K562 (cell line): ENCODE measurements around the gene LTB4R2. TPM values are rescaled to one million over a fixed set of nuclear protein-coding genes. Genes with fewer than 3 reads are reported as not detected.

Experiments used
- ATF1 ChIP-seq, 2 experiments: fragments of 450-650 bp in 1 of 2; IDR thresholded peaks; 2 replicates each; pipeline ENCODE4 v1.6.1; 2016; ENCODE audit warnings: missing compliant biosample characterization in 1 of 2, missing genetic modification characterization in 1 of 2
- DEAF1 ChIP-seq: fragments of 450-650 bp; formaldehyde crosslinking; IDR thresholded peaks from 2 replicates; pipeline ENCODE4 v1.4.0; 2020; ENCODE audit warnings: mild to moderate bottlenecking, moderate library complexity
- FOSL1 ChIP-seq: fragments of 200-800 bp; sonication (Bioruptor generic); conservative IDR thresholded peaks from 2 replicates; pipeline ENCODE4 v1.6.1; 2016; ENCODE audit warnings: missing genetic modification characterization, missing compliant biosample characterization
- polyA plus RNA-seq, 8 experiments: library from polyadenylated mRNA; depleted of rRNA in 4 of 8; stranded (reverse) in 5 of 8; unstranded in 3 of 8; fragments of >200 nt; fragmentation: Nextera tagmentation in 2 of 8; fragmentation: Illumina TruSeq in 1 of 8; extraction: Ambion mirVana in 2 of 8; extraction: Trizol in 1 of 8; gene quantifications; 2 replicates each; pipeline versions ENCODE4 v1.2.1 to v1.2.3, GENCODE V29; 2011 to 2014; ENCODE audit warnings: inconsistent platforms in 1 of 8, missing spikeins in 1 of 8
- total RNA-seq, 7 experiments: library from RNA; depleted of rRNA in 6 of 7; stranded (reverse); fragments of >200 nt in 6 of 7; fragmentation: Illumina TruSeq in 2 of 7; extraction: Trizol in 2 of 7; gene quantifications; 2 replicates each; pipeline versions ENCODE4 v1.2.1 to v1.2.3, GENCODE V29; 2011 to 2021; ENCODE audit warnings: low replicate concordance in 1 of 7
- TF ChIP-seq, protein P1 (sequence below), 2 experiments: fragments of 450-650 bp; formaldehyde crosslinking in 1 of 2; IDR thresholded peaks; 2 replicates each; pipeline versions ENCODE4 v1.4.0 to v1.6.1; 2014 to 2020; ENCODE audit warnings: mild to moderate bottlenecking in 2 of 2, borderline replicate concordance in 1 of 2, low read depth in 1 of 2
- TF ChIP-seq, protein P2 (sequence below): fragments of 450-650 bp; formaldehyde crosslinking; IDR thresholded peaks from 2 replicates; pipeline ENCODE4 v1.4.0; 2022; ENCODE audit warnings: mild to moderate bottlenecking, moderate library complexity
- TF ChIP-seq, protein P3 (sequence below): fragments of 450-650 bp; IDR thresholded peaks from 2 replicates; pipeline ENCODE4 v1.6.1; 2018; ENCODE audit not compliant: partially characterized antibody
- TF ChIP-seq, protein P4 (sequence below), 3 experiments: IDR thresholded peaks in 2 of 3; conservative IDR thresholded peaks in 1 of 3; 2 replicates each; pipeline ENCODE4 v1.5.1; 2011 to 2012; ENCODE audit warnings: low read length in 3 of 3, mild to moderate bottlenecking in 3 of 3, control low read depth in 2 of 3, improper control_type of control experiment in 1 of 3, inconsistent platforms in 1 of 3, low read depth in 1 of 3, mixed read lengths in 1 of 3, moderate library complexity in 1 of 3; ENCODE audit not compliant: insufficient read depth in 2 of 3

Gene LTB4R2
- total and polyA plus RNA-seq, 9 of the 15 experiments (the other 6 are each of a cell fraction or from before 2014, with no cell fraction given) = 0.03 to 11.6 (median 2.8) TPM; not detected in 1

DNA sequence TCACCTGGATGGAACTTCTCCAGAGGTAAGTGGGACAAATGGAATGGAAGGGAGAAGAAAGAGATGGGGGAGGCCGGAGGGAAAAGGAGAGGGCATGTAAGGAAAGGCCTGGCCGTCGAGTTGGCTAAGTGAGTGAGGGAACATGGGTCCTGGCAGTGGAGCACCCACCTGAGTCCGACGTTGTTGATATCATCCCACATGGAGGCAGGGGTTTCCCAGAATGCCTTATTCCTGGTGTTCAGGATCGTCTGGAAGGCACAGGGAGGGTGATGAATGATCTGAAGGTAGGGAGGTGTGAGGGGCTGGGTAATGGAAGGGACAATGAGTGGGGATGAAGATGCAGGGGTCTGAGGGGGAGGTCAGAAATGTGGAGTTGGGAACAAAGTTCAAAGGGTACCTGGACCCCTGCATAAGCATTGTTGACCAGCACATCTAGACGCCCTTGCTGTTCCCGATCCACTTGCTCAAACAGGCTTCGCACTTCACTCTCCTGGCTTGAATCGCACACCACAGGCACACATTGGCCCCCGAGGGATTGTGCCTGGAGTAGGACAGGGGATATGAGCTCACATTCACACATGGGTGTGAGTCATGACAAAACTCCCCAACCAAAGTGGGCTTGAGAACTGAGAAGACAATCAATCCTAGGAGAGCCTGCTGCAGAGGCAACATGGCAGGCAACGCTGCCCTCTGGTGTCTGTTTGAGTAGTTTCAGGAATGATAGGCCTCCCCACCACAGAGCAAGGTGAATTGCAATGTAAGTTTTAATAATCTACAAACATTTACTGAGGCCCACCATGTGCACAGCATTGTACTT, 13.4 kb upstream of the LTB4R2 start (continued):
- TF ChIP-seq, protein P1, sequence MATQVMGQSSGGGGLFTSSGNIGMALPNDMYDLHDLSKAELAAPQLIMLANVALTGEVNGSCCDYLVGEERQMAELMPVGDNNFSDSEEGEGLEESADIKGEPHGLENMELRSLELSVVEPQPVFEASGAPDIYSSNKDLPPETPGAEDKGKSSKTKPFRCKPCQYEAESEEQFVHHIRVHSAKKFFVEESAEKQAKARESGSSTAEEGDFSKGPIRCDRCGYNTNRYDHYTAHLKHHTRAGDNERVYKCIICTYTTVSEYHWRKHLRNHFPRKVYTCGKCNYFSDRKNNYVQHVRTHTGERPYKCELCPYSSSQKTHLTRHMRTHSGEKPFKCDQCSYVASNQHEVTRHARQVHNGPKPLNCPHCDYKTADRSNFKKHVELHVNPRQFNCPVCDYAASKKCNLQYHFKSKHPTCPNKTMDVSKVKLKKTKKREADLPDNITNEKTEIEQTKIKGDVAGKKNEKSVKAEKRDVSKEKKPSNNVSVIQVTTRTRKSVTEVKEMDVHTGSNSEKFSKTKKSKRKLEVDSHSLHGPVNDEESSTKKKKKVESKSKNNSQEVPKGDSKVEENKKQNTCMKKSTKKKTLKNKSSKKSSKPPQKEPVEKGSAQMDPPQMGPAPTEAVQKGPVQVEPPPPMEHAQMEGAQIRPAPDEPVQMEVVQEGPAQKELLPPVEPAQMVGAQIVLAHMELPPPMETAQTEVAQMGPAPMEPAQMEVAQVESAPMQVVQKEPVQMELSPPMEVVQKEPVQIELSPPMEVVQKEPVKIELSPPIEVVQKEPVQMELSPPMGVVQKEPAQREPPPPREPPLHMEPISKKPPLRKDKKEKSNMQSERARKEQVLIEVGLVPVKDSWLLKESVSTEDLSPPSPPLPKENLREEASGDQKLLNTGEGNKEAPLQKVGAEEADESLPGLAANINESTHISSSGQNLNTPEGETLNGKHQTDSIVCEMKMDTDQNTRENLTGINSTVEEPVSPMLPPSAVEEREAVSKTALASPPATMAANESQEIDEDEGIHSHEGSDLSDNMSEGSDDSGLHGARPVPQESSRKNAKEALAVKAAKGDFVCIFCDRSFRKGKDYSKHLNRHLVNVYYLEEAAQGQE (IDR thresholded peaks at IDR 0.05; ENCODE audit: borderline replicate concordance) = peak; percentile 83
- TF ChIP-seq, protein P1 (CRISPR knock-in tag; IDR thresholded peaks at IDR 0.05; ENCODE audit: low read depth) = no peak
- TF ChIP-seq ATF1 (CRISPR knock-in tag; IDR thresholded peaks at IDR 0.05) (no peak), ATF1 (tag; IDR thresholded peaks at IDR 0.05) (no peak), FOSL1 (tag) (no peak), DEAF1 (peak; percentile 70)
- TF ChIP-seq, protein P2, sequence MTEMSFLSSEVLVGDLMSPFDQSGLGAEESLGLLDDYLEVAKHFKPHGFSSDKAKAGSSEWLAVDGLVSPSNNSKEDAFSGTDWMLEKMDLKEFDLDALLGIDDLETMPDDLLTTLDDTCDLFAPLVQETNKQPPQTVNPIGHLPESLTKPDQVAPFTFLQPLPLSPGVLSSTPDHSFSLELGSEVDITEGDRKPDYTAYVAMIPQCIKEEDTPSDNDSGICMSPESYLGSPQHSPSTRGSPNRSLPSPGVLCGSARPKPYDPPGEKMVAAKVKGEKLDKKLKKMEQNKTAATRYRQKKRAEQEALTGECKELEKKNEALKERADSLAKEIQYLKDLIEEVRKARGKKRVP (CRISPR knock-in tag) = no peak
- TF ChIP-seq, protein P3, sequence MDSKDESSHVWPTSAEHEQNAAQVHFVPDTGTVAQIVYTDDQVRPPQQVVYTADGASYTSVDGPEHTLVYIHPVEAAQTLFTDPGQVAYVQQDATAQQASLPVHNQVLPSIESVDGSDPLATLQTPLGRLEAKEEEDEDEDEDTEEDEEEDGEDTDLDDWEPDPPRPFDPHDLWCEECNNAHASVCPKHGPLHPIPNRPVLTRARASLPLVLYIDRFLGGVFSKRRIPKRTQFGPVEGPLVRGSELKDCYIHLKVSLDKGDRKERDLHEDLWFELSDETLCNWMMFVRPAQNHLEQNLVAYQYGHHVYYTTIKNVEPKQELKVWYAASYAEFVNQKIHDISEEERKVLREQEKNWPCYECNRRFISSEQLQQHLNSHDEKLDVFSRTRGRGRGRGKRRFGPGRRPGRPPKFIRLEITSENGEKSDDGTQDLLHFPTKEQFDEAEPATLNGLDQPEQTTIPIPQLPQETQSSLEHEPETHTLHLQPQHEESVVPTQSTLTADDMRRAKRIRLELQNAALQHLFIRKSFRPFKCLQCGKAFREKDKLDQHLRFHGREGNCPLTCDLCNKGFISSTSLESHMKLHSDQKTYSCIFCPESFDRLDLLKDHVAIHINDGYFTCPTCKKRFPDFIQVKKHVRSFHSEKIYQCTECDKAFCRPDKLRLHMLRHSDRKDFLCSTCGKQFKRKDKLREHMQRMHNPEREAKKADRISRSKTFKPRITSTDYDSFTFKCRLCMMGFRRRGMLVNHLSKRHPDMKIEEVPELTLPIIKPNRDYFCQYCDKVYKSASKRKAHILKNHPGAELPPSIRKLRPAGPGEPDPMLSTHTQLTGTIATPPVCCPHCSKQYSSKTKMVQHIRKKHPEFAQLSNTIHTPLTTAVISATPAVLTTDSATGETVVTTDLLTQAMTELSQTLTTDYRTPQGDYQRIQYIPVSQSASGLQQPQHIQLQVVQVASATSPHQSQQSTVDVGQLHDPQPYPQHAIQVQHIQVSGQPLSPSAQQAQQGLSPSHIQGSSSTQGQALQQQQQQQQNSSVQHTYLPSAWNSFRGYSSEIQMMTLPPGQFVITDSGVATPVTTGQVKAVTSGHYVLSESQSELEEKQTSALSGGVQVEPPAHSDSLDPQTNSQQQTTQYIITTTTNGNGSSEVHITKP = no peak
- TF ChIP-seq, protein P4, sequence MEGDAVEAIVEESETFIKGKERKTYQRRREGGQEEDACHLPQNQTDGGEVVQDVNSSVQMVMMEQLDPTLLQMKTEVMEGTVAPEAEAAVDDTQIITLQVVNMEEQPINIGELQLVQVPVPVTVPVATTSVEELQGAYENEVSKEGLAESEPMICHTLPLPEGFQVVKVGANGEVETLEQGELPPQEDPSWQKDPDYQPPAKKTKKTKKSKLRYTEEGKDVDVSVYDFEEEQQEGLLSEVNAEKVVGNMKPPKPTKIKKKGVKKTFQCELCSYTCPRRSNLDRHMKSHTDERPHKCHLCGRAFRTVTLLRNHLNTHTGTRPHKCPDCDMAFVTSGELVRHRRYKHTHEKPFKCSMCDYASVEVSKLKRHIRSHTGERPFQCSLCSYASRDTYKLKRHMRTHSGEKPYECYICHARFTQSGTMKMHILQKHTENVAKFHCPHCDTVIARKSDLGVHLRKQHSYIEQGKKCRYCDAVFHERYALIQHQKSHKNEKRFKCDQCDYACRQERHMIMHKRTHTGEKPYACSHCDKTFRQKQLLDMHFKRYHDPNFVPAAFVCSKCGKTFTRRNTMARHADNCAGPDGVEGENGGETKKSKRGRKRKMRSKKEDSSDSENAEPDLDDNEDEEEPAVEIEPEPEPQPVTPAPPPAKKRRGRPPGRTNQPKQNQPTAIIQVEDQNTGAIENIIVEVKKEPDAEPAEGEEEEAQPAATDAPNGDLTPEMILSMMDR (IDR thresholded peaks at IDR 0.05 in 2 of 3, conservative IDR thresholded peaks at IDR 0.05 in 1 of 3; ENCODE audit: insufficient read depth in 2 of 3, low read depth in 1 of 3, low read length in 3 of 3) = peak; percentile 72 to 76 (median 74)
